Hippocampal formation (tissue), 2 donors: ENCODE results near the gene MRTFB.

Experiments used
- DNase-seq, 2 donors: peaks; one replicate each; lab custom pipeline; 2025; lab: John Stamatoyannopoulos, UW

The MRTFB gene

GRCh38 chr16:14063618-14064581, 7.2 kb upstream of the MRTFB start:
- DNase-seq, result no peak

GRCh38 chr16:14069818-14070217, 1.3 kb upstream of the MRTFB start:
- no peak for DNase-seq

GRCh38 chr16:14070555-14070876, 603 bp upstream of the MRTFB start:
- DNase-seq, result no peak

GRCh38 chr16:14071576-14072271, 605 bp downstream of the MRTFB start:
- no peak for DNase-seq

- no peak for DNase-seq
Observed at GRCh38 chr16:14072360-14072759, 1.2 kb downstream of the MRTFB start.

GRCh38 chr16:14074544-14074943, 3.4 kb downstream of the MRTFB start:
- no peak for DNase-seq

- DNase-seq, result no peak
Observed at GRCh38 chr16:14077918-14078317, 6.8 kb downstream of the MRTFB start.

GRCh38 chr16:14086477-14086876, 15.4 kb downstream of the MRTFB start:
- no peak for DNase-seq

- DNase-seq, result no peak
Observed at GRCh38 chr16:14087181-14087580, 16.1 kb downstream of the MRTFB start.

GRCh38 chr16:14087590-14088154, 16.6 kb downstream of the MRTFB start:
- no peak for DNase-seq

GRCh38 chr16:14088155-14088753, 17.1 kb downstream of the MRTFB start:
- DNase-seq, result peak in 1 of 2 donors; percentile 20

GRCh38 chr16:14089283-14089823, 18.2 kb downstream of the MRTFB start:
- DNase-seq, result no peak

- DNase-seq, result no peak
Observed at GRCh38 chr16:14092561-14092960, 21.4 kb downstream of the MRTFB start.

- DNase-seq, result no peak
Observed at GRCh38 chr16:14095883-14096551, 24.9 kb downstream of the MRTFB start.

GRCh38 chr16:14097182-14097959, 26.3 kb downstream of the MRTFB start:
- DNase-seq, result no peak

GRCh38 chr16:14098081-14098480, 27.0 kb downstream of the MRTFB start:
- no peak for DNase-seq

- no peak for DNase-seq
Observed at GRCh38 chr16:14100825-14101224, 29.7 kb downstream of the MRTFB start.

GRCh38 chr16:14101415-14101814, 30.3 kb downstream of the MRTFB start:
- no peak for DNase-seq

- no peak for DNase-seq
Observed at GRCh38 chr16:14102925-14103720, 32.0 kb downstream of the MRTFB start.

- DNase-seq, result no peak
Observed at GRCh38 chr16:14104066-14104465, 32.9 kb downstream of the MRTFB start.
